HEK293 (cell line): ENCODE measurements around the gene NTSR2.

Experiments
- ZBTB7A ChIP-seq: fragments of 450-650 bp; formaldehyde crosslinking; IDR thresholded peaks from 2 replicates; pipeline ENCODE4 v1.5.1; 2016; ENCODE audit warnings: low read depth, missing biosample characterization, missing genetic modification characterization
- ZNF292 ChIP-seq: fragments of 450-650 bp; formaldehyde crosslinking; IDR thresholded peaks from 2 replicates; pipeline ENCODE4 v1.5.1; 2016; ENCODE audit warnings: low read depth, missing biosample characterization, missing genetic modification characterization, borderline replicate concordance
- ZNF302 ChIP-seq: fragments of 450-650 bp; formaldehyde crosslinking; IDR thresholded peaks from 2 replicates; pipeline ENCODE4 v1.5.1; 2016; ENCODE audit warnings: missing biosample characterization, missing genetic modification characterization, low read depth
- TF ChIP-seq, protein P1 (sequence below): fragments of 450-650 bp; formaldehyde crosslinking; IDR thresholded peaks from 2 replicates; pipeline ENCODE4 v1.5.1; 2016; ENCODE audit warnings: missing biosample characterization, missing genetic modification characterization
- TF ChIP-seq, protein P2 (sequence below): fragments of 450-650 bp; formaldehyde crosslinking; IDR thresholded peaks from 2 replicates; pipeline ENCODE4 v1.5.1; 2016; ENCODE audit warnings: missing biosample characterization, missing genetic modification characterization
- TF ChIP-seq, protein P3 (sequence below): fragments of 450-650 bp; formaldehyde crosslinking; IDR thresholded peaks from 2 replicates; pipeline ENCODE4 v1.5.1; 2016; ENCODE audit warnings: missing biosample characterization, missing genetic modification characterization
- TF ChIP-seq, protein P4 (sequence below): fragments of 450-650 bp; formaldehyde crosslinking; IDR thresholded peaks from 2 replicates; pipeline ENCODE4 v1.5.1; 2017; ENCODE audit warnings: missing biosample characterization, missing genetic modification characterization
- TF ChIP-seq, protein P5 (sequence below): fragments of 450-650 bp; formaldehyde crosslinking; IDR thresholded peaks from 2 replicates; pipeline ENCODE4 v1.5.1; 2016; ENCODE audit warnings: missing biosample characterization, missing genetic modification characterization, low read depth

DNA sequence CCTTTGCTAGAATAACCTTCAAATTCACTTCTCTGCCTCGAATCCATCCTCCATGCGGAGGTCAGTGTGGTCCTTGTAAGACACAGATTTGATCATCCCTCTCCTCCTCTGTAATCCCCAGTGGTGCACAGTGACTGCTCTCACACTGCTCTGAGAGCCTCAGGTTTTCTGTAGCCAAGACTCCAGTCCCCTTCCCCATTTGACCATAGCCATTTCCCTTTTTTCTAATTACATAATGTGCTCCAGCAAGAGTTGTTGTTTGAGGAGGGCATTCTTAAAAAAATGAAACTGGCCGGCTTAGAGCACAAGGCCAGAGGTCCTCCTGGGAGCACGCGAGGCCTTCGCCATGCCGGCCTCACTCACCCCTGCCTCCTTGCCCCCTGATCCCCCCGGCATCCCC lies 41.8 kb upstream of the NTSR2 start:
- TF ChIP-seq, protein P1, sequence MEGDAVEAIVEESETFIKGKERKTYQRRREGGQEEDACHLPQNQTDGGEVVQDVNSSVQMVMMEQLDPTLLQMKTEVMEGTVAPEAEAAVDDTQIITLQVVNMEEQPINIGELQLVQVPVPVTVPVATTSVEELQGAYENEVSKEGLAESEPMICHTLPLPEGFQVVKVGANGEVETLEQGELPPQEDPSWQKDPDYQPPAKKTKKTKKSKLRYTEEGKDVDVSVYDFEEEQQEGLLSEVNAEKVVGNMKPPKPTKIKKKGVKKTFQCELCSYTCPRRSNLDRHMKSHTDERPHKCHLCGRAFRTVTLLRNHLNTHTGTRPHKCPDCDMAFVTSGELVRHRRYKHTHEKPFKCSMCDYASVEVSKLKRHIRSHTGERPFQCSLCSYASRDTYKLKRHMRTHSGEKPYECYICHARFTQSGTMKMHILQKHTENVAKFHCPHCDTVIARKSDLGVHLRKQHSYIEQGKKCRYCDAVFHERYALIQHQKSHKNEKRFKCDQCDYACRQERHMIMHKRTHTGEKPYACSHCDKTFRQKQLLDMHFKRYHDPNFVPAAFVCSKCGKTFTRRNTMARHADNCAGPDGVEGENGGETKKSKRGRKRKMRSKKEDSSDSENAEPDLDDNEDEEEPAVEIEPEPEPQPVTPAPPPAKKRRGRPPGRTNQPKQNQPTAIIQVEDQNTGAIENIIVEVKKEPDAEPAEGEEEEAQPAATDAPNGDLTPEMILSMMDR, result no peak
- TF ChIP-seq ZBTB7A (tag by site-specific recombination), result no peak
- no peak for TF ChIP-seq ZNF292
- TF ChIP-seq, protein P2, sequence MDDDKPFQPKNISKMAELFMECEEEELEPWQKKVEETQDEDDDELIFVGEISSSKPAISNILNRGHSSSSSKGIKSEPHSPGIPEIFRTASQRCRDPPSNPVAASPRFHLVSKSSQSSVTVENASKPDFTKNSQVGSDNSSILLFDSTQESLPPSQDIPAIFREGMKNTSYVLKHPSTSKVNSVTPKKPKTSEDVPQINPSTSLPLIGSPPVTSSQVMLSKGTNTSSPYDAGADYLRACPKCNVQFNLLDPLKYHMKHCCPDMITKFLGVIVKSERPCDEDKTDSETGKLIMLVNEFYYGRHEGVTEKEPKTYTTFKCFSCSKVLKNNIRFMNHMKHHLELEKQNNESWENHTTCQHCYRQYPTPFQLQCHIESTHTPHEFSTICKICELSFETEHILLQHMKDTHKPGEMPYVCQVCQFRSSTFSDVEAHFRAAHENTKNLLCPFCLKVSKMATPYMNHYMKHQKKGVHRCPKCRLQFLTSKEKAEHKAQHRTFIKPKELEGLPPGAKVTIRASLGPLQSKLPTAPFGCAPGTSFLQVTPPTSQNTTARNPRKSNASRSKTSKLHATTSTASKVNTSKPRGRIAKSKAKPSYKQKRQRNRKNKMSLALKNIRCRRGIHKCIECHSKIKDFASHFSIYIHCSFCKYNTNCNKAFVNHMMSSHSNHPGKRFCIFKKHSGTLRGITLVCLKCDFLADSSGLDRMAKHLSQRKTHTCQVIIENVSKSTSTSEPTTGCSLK (tag by site-specific recombination), result no peak
- TF ChIP-seq, protein P3, sequence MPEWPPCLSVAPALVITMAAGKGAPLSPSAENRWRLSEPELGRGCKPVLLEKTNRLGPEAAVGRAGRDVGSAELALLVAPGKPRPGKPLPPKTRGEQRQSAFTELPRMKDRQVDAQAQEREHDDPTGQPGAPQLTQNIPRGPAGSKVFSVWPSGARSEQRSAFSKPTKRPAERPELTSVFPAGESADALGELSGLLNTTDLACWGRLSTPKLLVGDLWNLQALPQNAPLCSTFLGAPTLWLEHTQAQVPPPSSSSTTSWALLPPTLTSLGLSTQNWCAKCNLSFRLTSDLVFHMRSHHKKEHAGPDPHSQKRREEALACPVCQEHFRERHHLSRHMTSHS (tag by site-specific recombination), result no peak
- TF ChIP-seq, protein P4, sequence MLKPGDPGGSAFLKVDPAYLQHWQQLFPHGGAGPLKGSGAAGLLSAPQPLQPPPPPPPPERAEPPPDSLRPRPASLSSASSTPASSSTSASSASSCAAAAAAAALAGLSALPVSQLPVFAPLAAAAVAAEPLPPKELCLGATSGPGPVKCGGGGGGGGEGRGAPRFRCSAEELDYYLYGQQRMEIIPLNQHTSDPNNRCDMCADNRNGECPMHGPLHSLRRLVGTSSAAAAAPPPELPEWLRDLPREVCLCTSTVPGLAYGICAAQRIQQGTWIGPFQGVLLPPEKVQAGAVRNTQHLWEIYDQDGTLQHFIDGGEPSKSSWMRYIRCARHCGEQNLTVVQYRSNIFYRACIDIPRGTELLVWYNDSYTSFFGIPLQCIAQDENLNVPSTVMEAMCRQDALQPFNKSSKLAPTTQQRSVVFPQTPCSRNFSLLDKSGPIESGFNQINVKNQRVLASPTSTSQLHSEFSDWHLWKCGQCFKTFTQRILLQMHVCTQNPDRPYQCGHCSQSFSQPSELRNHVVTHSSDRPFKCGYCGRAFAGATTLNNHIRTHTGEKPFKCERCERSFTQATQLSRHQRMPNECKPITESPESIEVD (tag by site-specific recombination), result no peak
- no peak for TF ChIP-seq ZNF302 (tag by site-specific recombination)
- TF ChIP-seq, protein P5, sequence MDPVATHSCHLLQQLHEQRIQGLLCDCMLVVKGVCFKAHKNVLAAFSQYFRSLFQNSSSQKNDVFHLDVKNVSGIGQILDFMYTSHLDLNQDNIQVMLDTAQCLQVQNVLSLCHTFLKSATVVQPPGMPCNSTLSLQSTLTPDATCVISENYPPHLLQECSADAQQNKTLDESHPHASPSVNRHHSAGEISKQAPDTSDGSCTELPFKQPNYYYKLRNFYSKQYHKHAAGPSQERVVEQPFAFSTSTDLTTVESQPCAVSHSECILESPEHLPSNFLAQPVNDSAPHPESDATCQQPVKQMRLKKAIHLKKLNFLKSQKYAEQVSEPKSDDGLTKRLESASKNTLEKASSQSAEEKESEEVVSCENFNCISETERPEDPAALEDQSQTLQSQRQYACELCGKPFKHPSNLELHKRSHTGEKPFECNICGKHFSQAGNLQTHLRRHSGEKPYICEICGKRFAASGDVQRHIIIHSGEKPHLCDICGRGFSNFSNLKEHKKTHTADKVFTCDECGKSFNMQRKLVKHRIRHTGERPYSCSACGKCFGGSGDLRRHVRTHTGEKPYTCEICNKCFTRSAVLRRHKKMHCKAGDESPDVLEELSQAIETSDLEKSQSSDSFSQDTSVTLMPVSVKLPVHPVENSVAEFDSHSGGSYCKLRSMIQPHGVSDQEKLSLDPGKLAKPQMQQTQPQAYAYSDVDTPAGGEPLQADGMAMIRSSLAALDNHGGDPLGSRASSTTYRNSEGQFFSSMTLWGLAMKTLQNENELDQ (tag by site-specific recombination), result no peak
